Cerebellar cortex (tissue), 1 donor: ENCODE data around the gene BLOC1S4.
"Not testable (repeated sequence)": the region's sequence is repeated elsewhere in the genome, so short reads cannot be mapped to it uniquely, and the experiment has no call there.

Source experiments
- DNase-seq: peaks from one replicate; pipeline ENCODE4 v3.0.0-alpha.2; 2015; ENCODE audit warnings: low spot score

BLOC1S4 gene

GRCh38 chr4:6718932-6719610 is 3.1 kb downstream of the BLOC1S4 start:
- DNase-seq = no peak

- DNase-seq = peak; percentile 33
Measured at GRCh38 chr4:6719611-6720179, 3.7 kb downstream of the BLOC1S4 start.

GRCh38 chr4:6720202-6720699 is 4.3 kb downstream of the BLOC1S4 start:
- DNase-seq = peak; percentile 70

- no peak for DNase-seq
Measured at GRCh38 chr4:6721121-6721520, 5.1 kb downstream of the BLOC1S4 start.

GRCh38 chr4:6722891-6723290 is 6.9 kb downstream of the BLOC1S4 start:
- no peak for DNase-seq

- DNase-seq = no peak
Measured at GRCh38 chr4:6723851-6724250, 7.9 kb downstream of the BLOC1S4 start.

- DNase-seq = no peak
Measured at GRCh38 chr4:6724421-6725111, 8.6 kb downstream of the BLOC1S4 start.

- not testable (repeated sequence) for DNase-seq
Measured at GRCh38 chr4:6725427-6725961, 9.5 kb downstream of the BLOC1S4 start.

GRCh38 chr4:6727081-6727942 is 11.3 kb downstream of the BLOC1S4 start:
- peak; percentile 39 for DNase-seq

- DNase-seq = no peak
Measured at GRCh38 chr4:6727943-6728250, 11.9 kb downstream of the BLOC1S4 start.

GRCh38 chr4:6728320-6729029 is 12.5 kb downstream of the BLOC1S4 start:
- no peak for DNase-seq

- DNase-seq = no peak
Measured at GRCh38 chr4:6730603-6731317, 14.8 kb downstream of the BLOC1S4 start.

- DNase-seq = no peak
Measured at GRCh38 chr4:6731318-6731675, 15.3 kb downstream of the BLOC1S4 start.

GRCh38 chr4:6731780-6732179 is 15.8 kb downstream of the BLOC1S4 start:
- DNase-seq = no peak

GRCh38 chr4:6732441-6733357 is 16.7 kb downstream of the BLOC1S4 start:
- no peak for DNase-seq

- DNase-seq = no peak
Measured at GRCh38 chr4:6733358-6734164, 17.6 kb downstream of the BLOC1S4 start.

GRCh38 chr4:6734165-6734786 is 18.3 kb downstream of the BLOC1S4 start:
- no peak for DNase-seq

GRCh38 chr4:6739920-6740319 is 23.9 kb downstream of the BLOC1S4 start:
- DNase-seq = no peak
